ENCODE data around the gene PPARD.

DNA sequence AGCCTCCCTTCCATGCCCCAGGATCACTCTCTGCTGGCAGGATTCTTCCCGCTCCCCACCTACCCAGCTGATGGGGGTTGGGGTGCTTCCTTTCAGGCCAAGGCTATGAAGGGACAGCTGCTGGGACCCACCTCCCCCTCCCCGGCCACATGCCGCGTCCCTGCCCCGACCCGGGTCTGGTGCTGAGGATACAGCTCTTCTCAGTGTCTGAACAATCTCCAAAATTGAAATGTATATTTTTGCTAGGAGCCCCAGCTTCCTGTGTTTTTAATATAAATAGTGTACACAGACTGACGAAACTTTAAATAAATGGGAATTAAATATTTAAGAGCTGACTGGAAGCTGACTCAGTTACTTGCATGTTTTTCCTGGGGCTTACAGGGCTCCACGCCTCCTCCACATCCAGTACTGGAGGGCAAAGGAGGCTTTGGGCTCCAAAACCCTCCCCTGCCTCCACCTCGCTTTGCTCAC lies 85.5 kb downstream of the PPARD start:
- TF ChIP-seq, protein P1, sequence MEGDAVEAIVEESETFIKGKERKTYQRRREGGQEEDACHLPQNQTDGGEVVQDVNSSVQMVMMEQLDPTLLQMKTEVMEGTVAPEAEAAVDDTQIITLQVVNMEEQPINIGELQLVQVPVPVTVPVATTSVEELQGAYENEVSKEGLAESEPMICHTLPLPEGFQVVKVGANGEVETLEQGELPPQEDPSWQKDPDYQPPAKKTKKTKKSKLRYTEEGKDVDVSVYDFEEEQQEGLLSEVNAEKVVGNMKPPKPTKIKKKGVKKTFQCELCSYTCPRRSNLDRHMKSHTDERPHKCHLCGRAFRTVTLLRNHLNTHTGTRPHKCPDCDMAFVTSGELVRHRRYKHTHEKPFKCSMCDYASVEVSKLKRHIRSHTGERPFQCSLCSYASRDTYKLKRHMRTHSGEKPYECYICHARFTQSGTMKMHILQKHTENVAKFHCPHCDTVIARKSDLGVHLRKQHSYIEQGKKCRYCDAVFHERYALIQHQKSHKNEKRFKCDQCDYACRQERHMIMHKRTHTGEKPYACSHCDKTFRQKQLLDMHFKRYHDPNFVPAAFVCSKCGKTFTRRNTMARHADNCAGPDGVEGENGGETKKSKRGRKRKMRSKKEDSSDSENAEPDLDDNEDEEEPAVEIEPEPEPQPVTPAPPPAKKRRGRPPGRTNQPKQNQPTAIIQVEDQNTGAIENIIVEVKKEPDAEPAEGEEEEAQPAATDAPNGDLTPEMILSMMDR (IDR thresholded peaks at IDR 0.05) = no peak
- no peak for TF ChIP-seq POLR2A (IDR thresholded peaks at IDR 0.05)

All from lower leg skin (tissue), 3 donors.